Left forelimb (tissue), 1 donor: ENCODE measurements around the gene YES1.
"Not testable (repeated sequence)": the region's sequence is repeated elsewhere in the genome, so short reads cannot be mapped to it uniquely, and the experiment has no call there.

Experiments used
- DNase-seq: peaks from one replicate; pipeline ENCODE4 v3.0.0-alpha.2; 2018; ENCODE audit warnings: low spot score

The YES1 gene

DNA sequence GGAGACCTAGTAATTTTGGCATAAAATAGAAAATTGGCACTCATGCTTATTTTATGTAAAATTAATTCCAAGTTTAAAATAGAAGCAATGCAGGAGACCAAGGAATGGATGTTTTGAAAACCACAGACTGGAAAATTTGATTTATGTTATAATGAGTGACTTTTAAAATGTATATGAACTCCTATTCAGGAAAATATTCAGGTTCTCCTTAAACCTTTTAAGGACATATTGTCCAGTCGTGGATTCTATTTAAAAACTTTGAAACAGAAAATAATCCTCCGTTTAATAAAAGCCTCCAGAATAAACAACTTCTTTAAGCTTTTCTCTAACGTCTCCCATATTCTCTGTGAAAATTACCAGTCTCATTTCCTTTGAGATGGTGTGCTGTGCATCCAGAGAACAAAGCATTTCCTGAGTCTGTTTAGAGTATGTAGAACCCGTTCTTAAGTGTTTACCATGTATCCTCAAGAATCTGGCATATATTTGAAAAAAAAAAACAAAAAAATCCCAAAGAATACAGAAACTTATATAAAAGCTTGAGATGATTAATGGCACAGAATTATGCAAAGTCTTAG is 8.6 kb upstream of the YES1 start:
- DNase-seq, result no peak

- DNase-seq, result no peak
These were observed 4.8 kb upstream of the YES1 start for GRCh38 chr18:816869-817268.

GRCh38 chr18:816088-816653 is 4.1 kb upstream of the YES1 start:
- no peak for DNase-seq

DNA sequence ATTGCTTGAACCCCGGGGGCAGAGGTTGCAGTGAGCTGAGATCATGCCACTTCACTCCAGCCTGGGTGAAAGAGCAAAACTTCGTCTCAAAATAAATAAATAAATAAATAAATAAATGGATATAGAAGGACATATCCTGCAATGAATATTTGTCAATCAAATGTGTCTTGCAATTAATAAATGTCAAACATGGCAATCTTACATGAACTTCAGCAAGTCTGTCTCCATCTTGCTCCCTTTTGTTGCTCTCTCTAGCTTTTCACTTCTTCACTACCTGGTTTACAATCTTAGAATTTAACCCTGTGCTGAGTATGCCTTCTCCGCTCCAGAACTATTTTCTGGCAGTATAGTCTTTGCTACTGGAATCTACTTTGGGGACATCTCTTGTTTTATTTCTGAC is 3.3 kb upstream of the YES1 start:
- DNase-seq, result no peak

- DNase-seq, result no peak
These were observed 2.5 kb upstream of the YES1 start for GRCh38 chr18:814300-815084.

GRCh38 chr18:813172-814071 is 1.4 kb upstream of the YES1 start:
- no peak for DNase-seq

DNA sequence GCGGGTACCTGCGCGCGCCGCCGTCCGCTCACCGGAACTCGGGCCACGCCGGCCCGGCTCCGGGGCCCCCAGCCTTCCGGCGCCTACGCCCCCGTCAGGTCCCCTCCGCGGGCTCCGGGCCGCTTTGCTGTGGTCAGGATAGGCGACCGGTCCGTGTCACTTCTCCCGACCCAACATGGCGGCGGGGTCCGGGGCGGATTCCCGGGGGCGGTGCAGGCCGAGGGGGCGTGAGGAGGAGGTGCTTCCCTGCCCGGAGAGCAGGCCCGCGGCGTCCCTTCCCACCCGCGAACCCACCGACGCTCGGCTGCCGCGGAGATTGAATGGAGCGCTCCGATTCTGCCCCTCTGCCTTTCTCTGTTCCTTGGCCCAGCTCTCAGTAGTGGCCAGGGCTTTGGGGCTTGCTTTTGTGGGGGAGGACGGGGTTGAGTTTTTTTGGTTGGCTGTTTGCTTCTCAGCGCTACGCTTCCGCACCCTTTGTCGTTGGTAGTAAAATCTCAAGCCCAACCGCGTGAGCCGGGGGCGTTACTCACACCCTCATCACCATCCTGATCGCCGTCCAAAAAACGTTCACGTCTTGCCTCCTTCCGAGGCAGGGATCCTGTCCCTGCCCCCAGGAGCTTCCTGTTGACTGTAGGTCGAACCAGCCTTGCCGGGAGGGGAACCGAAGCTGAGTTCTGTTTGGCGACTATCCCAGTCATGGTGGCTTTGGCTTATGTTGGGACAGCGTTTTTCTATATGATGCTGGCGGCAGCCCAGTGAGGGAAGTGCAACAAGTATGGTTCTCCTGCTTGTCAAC is 532 bp upstream of the YES1 start:
- DNase-seq, result peak; percentile 94

GRCh38 chr18:811182-811891 is 705 bp downstream of the YES1 start:
- peak; percentile 76 for DNase-seq

GRCh38 chr18:809985-810642 is 1.9 kb downstream of the YES1 start:
- DNase-seq, result no peak

GRCh38 chr18:809228-809627 is 2.8 kb downstream of the YES1 start:
- not testable (repeated sequence) for DNase-seq

GRCh38 chr18:808502-808901 is 3.5 kb downstream of the YES1 start:
- no peak for DNase-seq

DNA sequence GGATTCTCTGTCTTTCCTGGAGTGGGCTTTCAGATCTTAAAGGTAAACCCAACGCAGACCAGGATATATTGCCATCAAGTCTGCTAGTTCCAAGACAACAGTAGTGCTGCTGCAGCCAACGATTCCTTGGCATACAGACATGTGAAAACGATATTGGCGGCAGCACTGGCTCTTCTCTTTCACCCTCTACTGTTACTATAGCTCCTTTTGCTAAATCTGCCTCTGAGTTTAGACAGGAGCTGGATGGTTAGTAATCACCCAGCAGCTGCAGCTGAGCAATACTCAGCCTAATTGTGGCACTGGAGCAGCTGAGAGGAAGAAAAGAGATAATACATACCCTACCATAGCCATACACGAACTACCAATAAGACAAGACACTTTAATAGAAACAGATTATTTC is 4.0 kb downstream of the YES1 start:
- DNase-seq, result peak; percentile 63

- DNase-seq, result no peak
These were observed 6.3 kb downstream of the YES1 start for GRCh38 chr18:805755-806110.

DNA sequence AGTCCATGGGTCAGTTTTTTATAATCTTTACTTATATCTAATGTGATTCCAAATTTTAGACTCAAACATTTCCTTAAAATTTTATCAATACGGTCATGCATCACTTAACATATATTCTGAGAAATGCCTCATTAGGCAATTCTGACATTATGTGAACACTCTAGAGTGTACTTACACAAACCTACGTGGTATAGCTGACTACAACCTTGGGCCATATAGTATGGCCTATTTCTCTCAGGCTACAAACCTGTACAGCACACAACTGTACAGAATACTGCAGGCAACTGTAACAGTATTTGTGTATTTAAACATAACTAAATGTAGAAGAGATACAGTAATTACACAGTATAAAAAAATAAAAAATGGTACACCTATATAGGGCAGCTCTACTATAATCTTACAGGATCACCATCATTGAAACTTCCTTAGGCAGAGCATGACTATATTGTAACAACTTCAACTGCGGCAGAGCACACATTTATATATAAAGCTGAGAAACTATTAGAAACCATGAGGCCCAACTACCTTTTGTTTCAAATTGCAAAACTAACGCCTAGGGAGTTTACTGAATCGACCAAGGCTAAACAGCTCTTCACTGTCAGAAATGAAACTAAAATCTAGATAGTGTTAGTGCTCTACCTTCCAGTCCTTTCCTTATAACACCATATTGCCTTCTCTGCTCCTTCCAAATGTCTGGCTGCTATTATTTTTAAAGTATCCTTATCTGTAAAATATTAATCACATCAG is 6.9 kb downstream of the YES1 start:
- DNase-seq, result no peak

GRCh38 chr18:801137-801536 is 10.9 kb downstream of the YES1 start:
- no peak for DNase-seq

- DNase-seq, result no peak
These were observed 12.1 kb downstream of the YES1 start for GRCh38 chr18:799943-800342.

DNA sequence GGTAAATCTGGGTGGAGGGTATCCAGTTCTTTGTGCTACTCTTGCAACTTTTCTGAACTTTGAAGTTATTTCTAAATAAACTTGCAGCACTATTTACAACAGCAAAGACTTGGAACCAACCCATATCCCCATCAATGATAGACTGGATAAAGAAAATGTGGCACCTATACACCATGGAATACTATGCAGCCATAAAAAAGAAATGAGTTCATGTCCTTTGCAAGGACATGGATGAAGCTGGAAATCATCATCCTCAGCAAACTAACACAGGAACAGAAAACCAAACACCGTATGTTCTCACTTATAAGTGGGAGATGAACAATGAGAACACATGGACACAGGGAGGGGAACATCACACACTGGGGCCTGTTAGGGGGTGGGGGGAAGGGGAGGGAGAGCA is 16.7 kb downstream of the YES1 start:
- not testable (repeated sequence) for DNase-seq

GRCh38 chr18:789397-789796 is 22.6 kb downstream of the YES1 start:
- DNase-seq, result no peak

GRCh38 chr18:785242-785641 is 26.8 kb downstream of the YES1 start:
- DNase-seq, result no peak
